Osteocyte (in vitro differentiated cells): Measurements from ENCODE around the gene AFAP1. TPM values are rescaled to one million over a fixed set of nuclear protein-coding genes. Genes with fewer than 3 reads are reported as not detected.

Experiments used
- total RNA-seq: library from RNA; stranded (reverse); gene quantifications from 2 replicates; pipeline ENCODE4 v1.2.1, GENCODE V29; 2021

The AFAP1 gene
- total RNA-seq, 1 donor from 2014 or later, result 66.9 TPM

Other genes starting within 250 kb of the AFAP1 start
- gene ABLIM2, start 219.0 kb upstream of the AFAP1 start, total RNA-seq, result 0.24 and 0.31 TPM in 2 replicates